AG04450 (cell line): ENCODE measurements around the gene STARD10. TPM values are rescaled to one million over a fixed set of nuclear protein-coding genes. Genes with fewer than 3 reads are reported as not detected.
A peak's percentile ranks its signal among the peaks of the same experiment; 100 is the strongest.

Experiments
- CTCF ChIA-PET: fragments of 300-600, 350-600 bp; formaldehyde crosslinking; extraction: SDS; loops from one replicate; lab custom pipeline; 2022; ENCODE audit warnings: antibody characterized with exemption, inconsistent platforms; lab: Charles Lee
- POLR2A ChIA-PET: fragments of 350-600 bp; formaldehyde crosslinking; extraction: SDS; loops from one replicate; lab custom pipeline; 2021; ENCODE audit warnings: antibody characterized with exemption, inconsistent platforms; lab: Yijun Ruan, JAX
- DNase-seq: peaks from one replicate; pipeline ENCODE4 v3.0.0-alpha.2; 2011; ENCODE audit warnings: low read depth, low spot score
- H3K27ac ChIP-seq: one replicate; pipeline ENCODE4 v1.5.1; 2012; ENCODE audit warnings: low read depth, low read length, control low read depth
- H3K27me3 ChIP-seq: one replicate; pipeline ENCODE4 v1.6.0; 2012; ENCODE audit warnings: low read length; ENCODE audit not compliant: control insufficient read depth, insufficient read depth
- H3K4me3 ChIP-seq: 2 replicates; pipeline ENCODE4 v1.5.1; 2011; ENCODE audit warnings: mild to moderate bottlenecking, low read depth, low read length, control low read depth
- H3K9me3 ChIP-seq: 2 replicates; pipeline ENCODE4 v1.5.1; 2012; ENCODE audit warnings: low read length; ENCODE audit not compliant: control insufficient read depth, insufficient read depth
- CTCF ChIP-seq: IDR thresholded peaks from 2 replicates; pipeline ENCODE4 v1.5.1; 2011; ENCODE audit warnings: low read depth, low read length, control low read depth, inconsistent platforms
- polyA plus RNA-seq: library from polyadenylated mRNA; depleted of rRNA; stranded (reverse); fragments of >200 nt; gene quantifications from 2 replicates; pipeline ENCODE4 v1.2.3, GENCODE V29; 2011

The STARD10 gene
- polyA plus RNA-seq, 1 experiment: 38.4 TPM

GRCh38 chr11:72823105-72823804, 29.4 kb upstream of the STARD10 start:
- POLR2A ChIA-PET: no interaction called here
- CTCF ChIA-PET: interaction anchor here (1.1 to 1.9 kb wide), 4 partner anchors 9 to 319 kb away, joined by 3 to 14 read pairs (median 6); partner anchors contain the start of genes FCHSD2 and STARD10
- H3K27me3 ChIP-seq: no peaks in the 10 kb centered on the region

GRCh38 chr11:72821920-72822799, 28.3 kb upstream of the STARD10 start:
- peak; percentile 4; the same call in 1 of the 2 replicates for TF ChIP-seq CTCF
- Histone ChIP-seq H3K4me3 (peak overlapping the region; percentile 63), H3K9me3 (no peaks in the 10 kb centered on the region), H3K27ac (no peak overlapping the region), H3K27me3 (no peaks in the 10 kb centered on the region)
- POLR2A ChIA-PET: no interaction called here
- CTCF ChIA-PET: interaction anchor here (0.6 to 1.9 kb wide), 5 partner anchors 10 to 320 kb away, joined by 3 to 14 read pairs (median 6); partner anchors contain the start of genes FCHSD2 and STARD10
- peak; percentile 58 for DNase-seq

More at GRCh38 chr11:72823105-72823804, 29.4 kb upstream of the STARD10 start:
- Histone ChIP-seq H3K9me3 (no peaks in the 10 kb centered on the region), H3K27ac (no peak overlapping the region), H3K4me3 (no peak overlapping the region)
- no peak for TF ChIP-seq CTCF
- DNase-seq: no peak

GRCh38 chr11:72821221-72821919, 27.5 kb upstream of the STARD10 start:
- Histone ChIP-seq H3K4me3 (peak overlapping the region; percentile 63), H3K27me3 (no peaks in the 10 kb centered on the region), H3K27ac (no peak overlapping the region), H3K9me3 (no peaks in the 10 kb centered on the region)
- CTCF ChIA-PET: interaction anchor here (0.6 to 1.7 kb wide), 2 partner anchors 28 to 96 kb away, joined by 10 to 14 read pairs; no protein-coding TSS in a partner anchor
- no peak for TF ChIP-seq CTCF
- POLR2A ChIA-PET: no interaction called here
- DNase-seq: no peak

GRCh38 chr11:72820439-72821139, 26.7 kb upstream of the STARD10 start:
- H3K27me3 ChIP-seq: no peaks in the 10 kb centered on the region
- no peak overlapping the region for H3K27ac ChIP-seq
- no peaks in the 10 kb centered on the region for H3K9me3 ChIP-seq
- H3K4me3 ChIP-seq: no peak overlapping the region
- no peak for TF ChIP-seq CTCF
- DNase-seq: no peak
- POLR2A ChIA-PET: no interaction called here
- CTCF ChIA-PET: interaction anchor here (0.6 kb wide), 1 partner anchor 29 kb away, joined by 10 read pairs; no protein-coding TSS in a partner anchor
